Measurements from ENCODE around the gene SCLT1. TPM values are rescaled to one million over a fixed set of nuclear protein-coding genes. Genes with fewer than 3 reads are reported as not detected.

SCLT1 gene
- total RNA-seq, 1 experiment from 2014 or later, result 14.3 TPM

- TF ChIP-seq ZSCAN18 (CRISPR knock-in tag; IDR thresholded peaks at IDR 0.05) (no peak), ZNF263 (CRISPR knock-in tag; IDR thresholded peaks at IDR 0.05; ENCODE audit: low read depth) (no peak), MXD4 (CRISPR knock-in tag; IDR thresholded peaks at IDR 0.05; ENCODE audit: borderline replicate concordance) (no peak), ESRRA (CRISPR knock-in tag; IDR thresholded peaks at IDR 0.05; ENCODE audit: borderline replicate concordance) (no peak), CREB1 (CRISPR knock-in tag; IDR thresholded peaks at IDR 0.05) (no peak), FOXJ3 (CRISPR knock-in tag; IDR thresholded peaks at IDR 0.05; ENCODE audit: borderline replicate concordance) (no peak), ETV6 (CRISPR knock-in tag; IDR thresholded peaks at IDR 0.05) (no peak)
Observed at GRCh38 chr4:128950796-128951195, 142.5 kb downstream of the SCLT1 start (continued).

- DNase-seq (ENCODE audit: low spot score) (no peak), ATAC-seq (no peak)
- Mint-ChIP-seq H3K27ac (no peak overlapping the region), H3K36me3 (no peaks in the 10 kb centered on the region), H3K4me3 (no peak overlapping the region), H3K27me3 (ENCODE audit: low read depth) (no peaks in the 10 kb centered on the region), H3K4me1 (no peaks in the 10 kb centered on the region), H3K9me3 (no peaks in the 10 kb centered on the region)
- ChIA-PET CTCF (interaction anchor here (0.6 kb wide), 1 partner anchor 749 kb away, joined by 5 read pairs; no protein-coding TSS in a partner anchor), POLR2A (no interaction called here)
- TF ChIP-seq, protein P1, sequence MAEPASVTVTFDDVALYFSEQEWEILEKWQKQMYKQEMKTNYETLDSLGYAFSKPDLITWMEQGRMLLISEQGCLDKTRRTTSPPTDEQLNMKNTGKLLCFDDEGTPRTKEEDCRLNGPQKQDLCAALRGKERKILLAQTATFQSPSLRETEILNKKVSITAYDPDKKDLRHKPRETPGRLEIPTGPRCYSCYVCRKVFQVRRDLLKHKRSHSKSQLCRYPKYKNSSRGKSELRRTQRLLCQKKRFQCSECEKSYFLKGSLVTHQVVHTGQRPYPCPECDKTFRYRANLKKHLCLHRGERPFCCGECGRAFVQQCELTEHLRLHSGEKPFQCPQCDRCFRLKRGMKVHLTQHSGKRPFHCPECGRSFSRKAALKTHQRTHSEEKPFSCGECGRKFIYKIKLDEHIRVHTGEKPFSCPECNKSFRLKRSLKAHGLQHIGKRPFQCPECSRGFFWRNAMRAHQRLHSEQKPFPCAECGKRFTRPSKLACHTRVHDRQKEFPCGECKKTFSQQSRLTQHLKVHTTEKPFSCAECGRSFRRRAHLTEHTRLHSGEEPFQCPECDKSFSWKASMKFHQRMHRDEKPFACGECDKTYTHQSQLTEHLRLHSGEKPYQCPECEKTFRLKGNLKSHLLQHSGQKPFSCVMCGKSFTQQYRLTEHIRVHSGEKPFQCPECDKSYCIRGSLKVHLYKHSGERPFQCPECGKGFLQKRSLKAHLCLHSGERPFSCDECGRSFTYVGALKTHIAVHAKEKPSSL (CRISPR knock-in tag; conservative IDR thresholded peaks at IDR 0.05), result no peak
- no peak for TF ChIP-seq TP53 (CRISPR knock-in tag; IDR thresholded peaks at IDR 0.05)
Observed at GRCh38 chr4:128946916-128947315, 146.4 kb downstream of the SCLT1 start.

- POLR2A ChIA-PET, result no interaction called here
- CTCF ChIA-PET, result no interaction called here
- ATAC-seq (no peak), DNase-seq (ENCODE audit: low spot score) (no peak)
- TF ChIP-seq ZNF219 (CRISPR knock-in tag; IDR thresholded peaks at IDR 0.05; ENCODE audit: borderline replicate concordance) (no peak), RORB (CRISPR knock-in tag; IDR thresholded peaks at IDR 0.05) (no peak), ELF4 (CRISPR knock-in tag; IDR thresholded peaks at IDR 0.05; ENCODE audit: low read depth) (no peak), ZNF232 (CRISPR knock-in tag; IDR thresholded peaks at IDR 0.05) (no peak), ZNF512 (CRISPR knock-in tag; IDR thresholded peaks at IDR 0.05; ENCODE audit: borderline replicate concordance) (no peak), ZNF532 (CRISPR knock-in tag; IDR thresholded peaks at IDR 0.05; ENCODE audit: borderline replicate concordance) (no peak), IRF2 (CRISPR knock-in tag; IDR thresholded peaks at IDR 0.05; ENCODE audit: borderline replicate concordance, low read depth) (no peak), ZMAT4 (CRISPR knock-in tag; IDR thresholded peaks at IDR 0.05) (no peak), NFATC4 (CRISPR knock-in tag; IDR thresholded peaks at IDR 0.05) (no peak), ZNF671 (CRISPR knock-in tag; IDR thresholded peaks at IDR 0.05) (no peak), ZNF416 (CRISPR knock-in tag; IDR thresholded peaks at IDR 0.05) (no peak), NFE2L1 (CRISPR knock-in tag; IDR thresholded peaks at IDR 0.05) (no peak)
- TF ChIP-seq, protein P2, sequence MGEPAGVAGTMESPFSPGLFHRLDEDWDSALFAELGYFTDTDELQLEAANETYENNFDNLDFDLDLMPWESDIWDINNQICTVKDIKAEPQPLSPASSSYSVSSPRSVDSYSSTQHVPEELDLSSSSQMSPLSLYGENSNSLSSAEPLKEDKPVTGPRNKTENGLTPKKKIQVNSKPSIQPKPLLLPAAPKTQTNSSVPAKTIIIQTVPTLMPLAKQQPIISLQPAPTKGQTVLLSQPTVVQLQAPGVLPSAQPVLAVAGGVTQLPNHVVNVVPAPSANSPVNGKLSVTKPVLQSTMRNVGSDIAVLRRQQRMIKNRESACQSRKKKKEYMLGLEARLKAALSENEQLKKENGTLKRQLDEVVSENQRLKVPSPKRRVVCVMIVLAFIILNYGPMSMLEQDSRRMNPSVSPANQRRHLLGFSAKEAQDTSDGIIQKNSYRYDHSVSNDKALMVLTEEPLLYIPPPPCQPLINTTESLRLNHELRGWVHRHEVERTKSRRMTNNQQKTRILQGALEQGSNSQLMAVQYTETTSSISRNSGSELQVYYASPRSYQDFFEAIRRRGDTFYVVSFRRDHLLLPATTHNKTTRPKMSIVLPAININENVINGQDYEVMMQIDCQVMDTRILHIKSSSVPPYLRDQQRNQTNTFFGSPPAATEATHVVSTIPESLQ (CRISPR knock-in tag; IDR thresholded peaks at IDR 0.05), result no peak
- Mint-ChIP-seq H3K9me3 (no peaks in the 10 kb centered on the region), H3K36me3 (no peaks in the 10 kb centered on the region), H3K27ac (no peak overlapping the region), H3K27me3 (ENCODE audit: low read depth) (no peaks in the 10 kb centered on the region), H3K4me3 (no peak overlapping the region), H3K4me1 (no peaks in the 10 kb centered on the region)
Observed at GRCh38 chr4:128942607-128943006, 150.7 kb downstream of the SCLT1 start.

All from WTC11 (cell line).